Measurements from ENCODE around the gene REELD1. TPM values are rescaled to one million over a fixed set of nuclear protein-coding genes. Genes with fewer than 3 reads are reported as not detected.

REELD1 gene
- total and polyA plus RNA-seq, 10 of the 15 experiments (the other 5 are each of a cell fraction or from before 2014, with no cell fraction given) = 0.11 to 3.9 (median 0.62) TPM

- Histone ChIP-seq H3K79me2 (ENCODE audit: control insufficient read depth, insufficient read depth, low read length) (no peaks in the 10 kb centered on the region), H2AFZ (ENCODE audit: control insufficient read depth, low read depth, low read length) (no peak overlapping the region), H3K27ac (ENCODE audit: control insufficient read depth, insufficient read depth) (no peak overlapping the region), H3K4me3 (no peak overlapping the region), H3K27me3 (replicated peaks in 1 of 2; ENCODE audit: control insufficient read depth in 2 of 2, insufficient read depth in 2 of 2, low read length in 1 of 2) (no peaks in the 10 kb centered on the region), H3K4me2 (ENCODE audit: control insufficient read depth, insufficient read depth) (no peak overlapping the region), H4K20me1 (ENCODE audit: control insufficient read depth, insufficient read depth) (no peaks in the 10 kb centered on the region), H3K9ac (ENCODE audit: control insufficient read depth, insufficient read depth, low read length) (no peak overlapping the region), H3K36me3 (ENCODE audit: control insufficient read depth in 2 of 2, insufficient read depth in 2 of 2, low read length in 1 of 2) (peaks cover 5 to 24% of the 10 kb centered on the region in 2 experiments), H3K4me1 (ENCODE audit: control insufficient read depth, insufficient read depth, low read length) (no peaks in the 10 kb centered on the region), H3K9me3 (replicated peaks; ENCODE audit: control insufficient read depth, insufficient read depth, low read length) (no peaks in the 10 kb centered on the region)
- RAD21 ChIA-PET (ENCODE audit: unreplicated experiment) = no interaction called here
- BruUV-seq (replicated peaks) = no TSS peak
- CTCF ChIA-PET = no interaction called here
- in situ Hi-C loops (cut with MboI) = no loop called here
- POLR2A ChIA-PET = interaction anchor here (0.5 kb wide), 1 partner anchor 458 kb away, joined by 3 read pairs; no protein-coding TSS in a partner anchor
- ATAC-seq (no peak), FAIRE-seq (no peak), DNase-seq (ENCODE audit: low read depth, low spot score) (no peak)
- TF ChIP-seq BACH1 (IDR thresholded peaks at IDR 0.05; ENCODE audit: borderline replicate concordance) (no peak), NFIC (IDR thresholded peaks at IDR 0.05; ENCODE audit: low read depth, low read length) (no peak), PBX3 (IDR thresholded peaks at IDR 0.05; ENCODE audit: insufficient replicate concordance, low read depth, low read length) (no peak), POU2F2 (IDR thresholded peaks at IDR 0.05; ENCODE audit: borderline replicate concordance, low read depth, low read length) (no peak)
- TF ChIP-seq, protein P1, sequence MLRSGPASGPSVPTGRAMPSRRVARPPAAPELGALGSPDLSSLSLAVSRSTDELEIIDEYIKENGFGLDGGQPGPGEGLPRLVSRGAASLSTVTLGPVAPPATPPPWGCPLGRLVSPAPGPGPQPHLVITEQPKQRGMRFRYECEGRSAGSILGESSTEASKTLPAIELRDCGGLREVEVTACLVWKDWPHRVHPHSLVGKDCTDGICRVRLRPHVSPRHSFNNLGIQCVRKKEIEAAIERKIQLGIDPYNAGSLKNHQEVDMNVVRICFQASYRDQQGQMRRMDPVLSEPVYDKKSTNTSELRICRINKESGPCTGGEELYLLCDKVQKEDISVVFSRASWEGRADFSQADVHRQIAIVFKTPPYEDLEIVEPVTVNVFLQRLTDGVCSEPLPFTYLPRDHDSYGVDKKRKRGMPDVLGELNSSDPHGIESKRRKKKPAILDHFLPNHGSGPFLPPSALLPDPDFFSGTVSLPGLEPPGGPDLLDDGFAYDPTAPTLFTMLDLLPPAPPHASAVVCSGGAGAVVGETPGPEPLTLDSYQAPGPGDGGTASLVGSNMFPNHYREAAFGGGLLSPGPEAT (IDR thresholded peaks at IDR 0.05; ENCODE audit: low read depth) = no peak
- intact Hi-C loops (cut with micrococcal nuclease; ENCODE audit: unreplicated experiment) = no loop called here
- SMC1A ChIA-PET (ENCODE audit: uncharacterized antibody, unreplicated experiment) = no interaction called here
These were observed 20.1 kb upstream of the REELD1 start for GRCh38 chr4:146194212-146194611.
